ENCODE data around the gene PMIS2.

The PMIS2 gene

DNA sequence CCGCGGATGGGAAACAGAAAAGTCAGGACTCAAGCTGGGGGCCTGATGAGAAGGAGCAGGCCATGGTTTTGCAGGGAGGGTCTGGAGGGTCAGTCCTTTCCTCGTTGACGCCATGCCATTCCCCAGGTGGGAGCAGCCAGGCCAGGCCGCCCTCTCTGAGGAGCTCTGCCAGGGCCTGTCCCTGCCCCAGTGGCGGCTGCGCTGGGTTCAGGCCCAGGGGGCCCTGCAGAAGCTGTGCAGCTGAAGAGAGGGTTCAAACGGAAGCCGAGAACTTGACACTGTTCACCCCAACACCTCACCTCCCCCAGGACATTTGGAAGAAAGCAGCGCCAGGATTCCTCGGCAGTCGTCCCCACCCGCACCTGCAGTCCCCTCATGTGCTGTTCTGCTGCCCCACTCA lies 36.8 kb downstream of the PMIS2 start:
- no peaks in the 10 kb centered on the region for H3K9me3 Mint-ChIP-seq
- no peaks in the 10 kb centered on the region for H3K27me3 Mint-ChIP-seq
- no peak overlapping the region for H3K4me3 Mint-ChIP-seq
- H3K36me3 Mint-ChIP-seq (ENCODE audit: low read depth) = peaks cover 13% of the 10 kb centered on the region
- no peak overlapping the region for H3K27ac Mint-ChIP-seq
- H3K4me1 Mint-ChIP-seq (ENCODE audit: low read depth) = no peaks in the 10 kb centered on the region

- Mint-ChIP-seq H3K27ac (no peak overlapping the region), H3K36me3 (ENCODE audit: low read depth) (peaks cover 13% of the 10 kb centered on the region), H3K4me1 (ENCODE audit: low read depth) (peaks cover 6% of the 10 kb centered on the region), H3K27me3 (no peaks in the 10 kb centered on the region), H3K9me3 (no peaks in the 10 kb centered on the region), H3K4me3 (no peak overlapping the region)
These were observed 37.5 kb downstream of the PMIS2 start for GRCh38 chr19:35623327-35624010.

GRCh38 chr19:35628264-35628564 lies 42.2 kb downstream of the PMIS2 start:
- Mint-ChIP-seq H3K27ac (peak overlapping the region; percentile 99), H3K9me3 (no peaks in the 10 kb centered on the region), H3K36me3 (ENCODE audit: low read depth) (peaks cover 34% of the 10 kb centered on the region)

DNA sequence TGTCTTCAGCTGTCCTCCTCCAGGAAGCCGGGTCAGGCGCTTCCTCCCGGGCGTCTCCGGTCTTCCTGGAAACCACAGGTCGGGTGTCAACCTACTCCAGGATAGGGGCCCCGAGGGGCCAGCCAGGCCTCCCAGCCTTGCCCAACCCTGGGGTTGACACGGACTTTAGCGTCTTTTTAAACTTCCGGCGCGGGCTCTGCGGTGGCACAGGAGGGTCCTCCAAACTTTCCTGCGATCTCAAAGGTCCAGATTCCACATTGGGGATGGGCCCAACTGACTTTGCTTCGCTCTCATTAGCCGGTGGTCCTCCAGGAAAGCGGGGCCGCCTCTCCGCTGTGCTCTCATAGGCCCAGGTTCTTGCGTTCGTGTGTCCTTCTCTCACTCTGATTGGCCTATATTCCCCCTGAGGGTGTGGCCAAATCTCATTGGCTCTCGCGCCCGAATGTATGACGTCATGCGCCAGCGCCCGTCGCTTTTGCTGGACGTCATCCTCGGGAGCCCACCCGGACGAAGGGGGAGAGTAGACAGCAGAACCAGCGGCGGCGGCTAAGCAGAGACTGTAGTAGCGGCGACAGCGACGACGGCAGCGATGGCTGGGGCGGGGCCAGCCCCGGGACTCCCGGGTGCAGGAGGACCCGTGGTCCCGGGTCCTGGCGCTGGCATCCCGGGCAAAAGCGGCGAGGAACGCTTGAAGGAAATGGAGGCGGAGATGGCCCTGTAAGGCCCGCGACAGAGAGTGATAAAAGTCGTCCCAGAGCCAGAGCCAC lies 42.8 kb downstream of the PMIS2 start, which contains the start of gene RBM42:
Gene RBM42 (plus strand): TSS at position 472 of the 767 bp plus-strand sequence. CDS start 118 bp downstream, at position 590.
- peaks cover 38% of the 10 kb centered on the region for H3K36me3 Mint-ChIP-seq (ENCODE audit: low read depth)

More at GRCh38 chr19:35628264-35628564, 42.2 kb downstream of the PMIS2 start:
- no peaks in the 10 kb centered on the region for H3K27me3 Mint-ChIP-seq
- H3K4me1 Mint-ChIP-seq (ENCODE audit: low read depth) = peaks cover 20% of the 10 kb centered on the region
- H3K4me3 Mint-ChIP-seq = peak overlapping the region; percentile 97

DNA sequence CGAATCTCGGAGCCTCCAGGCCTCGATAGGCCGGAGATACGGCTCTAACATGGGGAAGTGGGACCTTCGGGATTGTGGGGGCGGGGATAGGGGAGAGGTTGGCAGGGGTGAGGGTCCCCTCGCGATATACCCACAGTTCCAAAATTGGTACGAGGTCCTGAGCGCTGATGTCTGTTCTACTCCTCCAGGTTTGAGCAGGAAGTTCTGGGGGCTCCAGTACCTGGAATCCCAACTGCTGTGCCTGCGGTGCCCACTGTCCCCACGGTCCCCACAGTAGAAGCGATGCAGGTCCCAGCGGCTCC lies 43.3 kb downstream of the PMIS2 start:
- H3K36me3 Mint-ChIP-seq (ENCODE audit: low read depth) = peaks cover 38% of the 10 kb centered on the region
- H3K4me1 Mint-ChIP-seq (ENCODE audit: low read depth) = peaks cover 20% of the 10 kb centered on the region
- no peaks in the 10 kb centered on the region for H3K9me3 Mint-ChIP-seq
- no peaks in the 10 kb centered on the region for H3K27me3 Mint-ChIP-seq
- H3K4me3 Mint-ChIP-seq = peak overlapping the region; percentile 97
- peak overlapping the region; percentile 99 for H3K27ac Mint-ChIP-seq

More for the DNA sequence above, 42.8 kb downstream of the PMIS2 start, which contains the start of gene RBM42:
- Mint-ChIP-seq H3K9me3 (no peaks in the 10 kb centered on the region), H3K27me3 (no peaks in the 10 kb centered on the region), H3K4me1 (ENCODE audit: low read depth) (peaks cover 20% of the 10 kb centered on the region), H3K27ac (peak within 1 kb of the TSS; percentile 99), H3K4me3 (peak within 1 kb of the TSS; percentile 97)

DNA sequence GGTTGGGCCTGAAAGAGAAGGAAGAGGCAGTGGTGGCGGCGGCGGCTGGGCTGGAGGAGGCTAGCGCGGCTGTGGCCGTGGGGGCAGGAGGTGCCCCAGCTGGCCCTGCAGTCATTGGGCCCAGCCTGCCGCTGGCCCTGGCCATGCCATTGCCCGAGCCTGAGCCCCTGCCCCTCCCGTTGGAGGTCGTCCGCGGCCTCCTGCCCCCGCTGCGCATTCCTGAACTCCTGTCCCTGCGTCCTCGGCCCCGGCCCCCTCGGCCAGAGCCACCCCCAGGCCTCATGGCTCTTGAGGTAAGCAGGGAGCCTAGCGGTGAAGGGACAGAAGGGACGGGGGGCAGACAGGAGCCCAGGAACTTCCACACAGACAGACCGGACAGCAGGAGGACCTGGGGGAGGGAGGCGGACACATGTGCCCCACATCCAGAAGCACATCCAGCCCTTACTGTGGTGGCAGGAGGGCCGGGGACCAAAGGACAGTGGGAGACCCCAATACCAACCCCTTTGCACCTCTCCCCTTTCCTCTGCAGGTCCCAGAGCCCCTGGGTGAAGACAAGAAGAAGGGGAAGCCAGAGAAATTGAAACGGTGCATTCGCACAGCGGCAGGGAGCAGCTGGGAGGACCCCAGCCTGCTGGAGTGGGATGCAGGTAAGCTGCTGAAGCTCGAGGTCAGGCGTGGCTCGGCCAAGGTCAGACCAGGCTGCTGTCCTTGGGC lies 47.9 kb downstream of the PMIS2 start:
- Mint-ChIP-seq H3K27me3 (no peaks in the 10 kb centered on the region), H3K4me1 (ENCODE audit: low read depth) (peaks cover 10% of the 10 kb centered on the region), H3K4me3 (no peak overlapping the region), H3K9me3 (no peaks in the 10 kb centered on the region), H3K36me3 (ENCODE audit: low read depth) (peaks cover 54% of the 10 kb centered on the region), H3K27ac (no peak overlapping the region)

GRCh38 chr19:35636651-35637050 lies 50.7 kb downstream of the PMIS2 start:
- peaks cover 38% of the 10 kb centered on the region for H3K36me3 Mint-ChIP-seq (ENCODE audit: low read depth)
- no peaks in the 10 kb centered on the region for H3K9me3 Mint-ChIP-seq
- no peak overlapping the region for H3K4me3 Mint-ChIP-seq
- no peaks in the 10 kb centered on the region for H3K27me3 Mint-ChIP-seq
- H3K27ac Mint-ChIP-seq = no peak overlapping the region
- peaks cover 9% of the 10 kb centered on the region for H3K4me1 Mint-ChIP-seq (ENCODE audit: low read depth)
